B cell (primary cell): ENCODE data around the gene WDR73. TPM values are rescaled to one million over a fixed set of nuclear protein-coding genes. Genes with fewer than 3 reads are reported as not detected.

Source experiments
- ATAC-seq: fragments of 200-7000 bp; cut with Tn5 transposase; one replicate; pipeline ENCODE4 v1.10.0; 2021; ENCODE audit warnings: low read depth, mild to moderate bottlenecking, moderate number of reproducible peaks, moderate library complexity
- CTCF ChIA-PET: fragments of 350-600 bp; sonication (Branson Sonifier 250); formaldehyde crosslinking; loops from one replicate; lab custom pipeline; 2021; ENCODE audit warnings: antibody characterized with exemption, inconsistent platforms; lab: Charles Lee
- POLR2A ChIA-PET: fragments of 350-600 bp; sonication (Branson Sonifier 250); formaldehyde crosslinking; loops from one replicate; lab custom pipeline; 2021; ENCODE audit warnings: antibody characterized with exemption; lab: Charles Lee
- DNase-seq: peaks from one replicate; pipeline ENCODE4 v3.0.0; 2013
- H2AFZ ChIP-seq: 2 replicates; pipeline ENCODE4 v1.6.1; 2012; ENCODE audit warnings: mild to moderate bottlenecking, low read depth, low read length; ENCODE audit not compliant: insufficient read depth, poor library complexity, severe bottlenecking
- H3K27ac ChIP-seq, 2 donors: 1 replicate in 1 of 2; 2 replicates in 1 of 2; pipeline ENCODE4 v1.5.1; 2012 to 2013; ENCODE audit warnings: low read length in 2 of 2, mild to moderate bottlenecking in 2 of 2, moderate library complexity in 1 of 2
- H3K27me3 ChIP-seq, 4 experiments: fragments of 200-600 bp in 1 of 4; sonication (generic) in 1 of 4; replicated peaks in 1 of 4; 1 replicate in 2 of 4; 2 replicates in 2 of 4; pipeline versions ENCODE4 v1.6.1 to v1.7.0; 2013 to 2016; ENCODE audit warnings: low read length in 3 of 4, mild to moderate bottlenecking in 2 of 4, mixed read lengths in 1 of 4, moderate library complexity in 1 of 4; ENCODE audit not compliant: insufficient read depth in 4 of 4, control insufficient read depth in 3 of 4; ENCODE audit errors: control extremely low read depth in 1 of 4
- H3K36me3 ChIP-seq, 2 experiments: replicated peaks in 1 of 2; 1 replicate in 1 of 2; 2 replicates in 1 of 2; pipeline versions ENCODE4 v1.6.1 to v1.7.1; 2013; ENCODE audit warnings: low read length in 1 of 2; ENCODE audit not compliant: insufficient read depth in 2 of 2, control insufficient read depth in 1 of 2; ENCODE audit errors: control extremely low read depth in 1 of 2, extremely low read depth in 1 of 2
- H3K4me1 ChIP-seq, 2 donors: fragments of 200-600 bp in 1 of 2; sonication (generic) in 1 of 2; 1 replicate in 1 of 2; 2 replicates in 1 of 2; pipeline versions ENCODE4 v1.5.1 to v1.6.1; 2013 to 2017; ENCODE audit warnings: low read length in 2 of 2; ENCODE audit not compliant: control insufficient read depth in 2 of 2, insufficient read depth in 2 of 2
- H3K4me2 ChIP-seq: replicated peaks from 2 replicates; pipeline ENCODE3; 2012; ENCODE audit warnings: mild to moderate bottlenecking, low read depth, low read length; ENCODE audit not compliant: poor library complexity, severe bottlenecking
- H3K4me3 ChIP-seq, 5 experiments: fragments of 200-600 bp in 1 of 5; sonication (generic) in 1 of 5; 1 replicate in 3 of 5; 2 replicates in 2 of 5; pipeline versions ENCODE4 v1.5.1 to v1.7.0; 2011 to 2016; ENCODE audit warnings: low read length in 4 of 5, mild to moderate bottlenecking in 4 of 5, low read depth in 2 of 5, control low read depth in 1 of 5, moderate library complexity in 1 of 5; ENCODE audit not compliant: insufficient read depth in 1 of 5; ENCODE audit errors: control extremely low read depth in 1 of 5, extremely low read depth in 1 of 5
- H3K79me2 ChIP-seq: fragments of 200-600 bp; sonication (generic); one replicate; pipeline ENCODE4 v1.6.0; 2016; ENCODE audit warnings: low read length; ENCODE audit not compliant: control insufficient read depth, insufficient read depth
- H3K9ac ChIP-seq: fragments of 200-600 bp; sonication (generic); 2 replicates; pipeline ENCODE4 v1.6.1; 2017; ENCODE audit warnings: mild to moderate bottlenecking, low read length, moderate library complexity
- H3K9me3 ChIP-seq, 3 donors: one replicate each; pipeline versions ENCODE4 v1.6.1 to v1.7.1; 2013; ENCODE audit warnings: low read length in 2 of 3; ENCODE audit not compliant: control insufficient read depth in 2 of 3, insufficient read depth in 1 of 3; ENCODE audit errors: control extremely low read depth in 1 of 3
- H4K20me1 ChIP-seq: 2 replicates; pipeline ENCODE4 v1.6.0; 2012; ENCODE audit warnings: mild to moderate bottlenecking, low read length; ENCODE audit not compliant: insufficient read depth, control insufficient read depth, poor library complexity, severe bottlenecking
- H3K27ac Mint-ChIP-seq: one replicate; pipeline ENCODE4 v1.8.0; 2021; ENCODE audit warnings: mixed read lengths
- H3K27me3 Mint-ChIP-seq: one replicate; pipeline ENCODE4 v1.8.0; 2021; ENCODE audit warnings: mixed read lengths
- H3K4me1 Mint-ChIP-seq: one replicate; pipeline ENCODE4 v1.8.0; 2021; ENCODE audit warnings: mixed read lengths
- H3K4me3 Mint-ChIP-seq: one replicate; pipeline ENCODE4 v1.8.0; 2021; ENCODE audit warnings: mixed read lengths
- H3K9me3 Mint-ChIP-seq: one replicate; pipeline ENCODE4 v1.8.0; 2022; ENCODE audit warnings: mixed read lengths; ENCODE audit not compliant: insufficient read depth
- EZH2 ChIP-seq: IDR thresholded peaks from 2 replicates; pipeline ENCODE4 v1.6.1; 2012; ENCODE audit warnings: borderline replicate concordance, low read depth, mild to moderate bottlenecking, moderate library complexity, low read length; ENCODE audit not compliant: insufficient read depth, poor library complexity, severe bottlenecking
- WGBS: methylation state at CpG from one replicate; pipeline ENCODE4 v1.1.5; 2013; ENCODE audit warnings: missing lambda C conversion rate; ENCODE audit not compliant: insufficient coverage; 5-methylcytosine and 5-hydroxymethylcytosine counted together
- intact Hi-C: fragments of 100-400 bp; cut with micrococcal nuclease; formaldehyde crosslinking; loops from one replicate; pipeline ENCODE4 v1.10.0; 2022
- polyA plus RNA-seq: library from polyadenylated mRNA; depleted of rRNA; stranded (reverse); fragments of >200 nt; gene quantifications from 2 replicates; pipeline ENCODE4 v1.2.3, GENCODE V29; 2012
- total RNA-seq, 2 donors: library from RNA; stranded (reverse); fragments of 120-200 nt in 1 of 2; gene quantifications; 1 replicate in 1 of 2; 2 replicates in 1 of 2; pipeline versions ENCODE4 v1.2.3 to v1.2.4, GENCODE V29; 2013 to 2022
- TF ChIP-seq, protein P1 (sequence below): fragments of 200-600 bp; IDR thresholded peaks from one replicate; pipeline ENCODE4 v1.8.0; 2022; ENCODE audit warnings: antibody characterized with exemption, mild to moderate bottlenecking

The WDR73 gene
- total and polyA plus RNA-seq, 2 donors (not counting 1 experiment from before 2014, with no cell fraction given) = 21.0 to 43.4 TPM

DNA sequence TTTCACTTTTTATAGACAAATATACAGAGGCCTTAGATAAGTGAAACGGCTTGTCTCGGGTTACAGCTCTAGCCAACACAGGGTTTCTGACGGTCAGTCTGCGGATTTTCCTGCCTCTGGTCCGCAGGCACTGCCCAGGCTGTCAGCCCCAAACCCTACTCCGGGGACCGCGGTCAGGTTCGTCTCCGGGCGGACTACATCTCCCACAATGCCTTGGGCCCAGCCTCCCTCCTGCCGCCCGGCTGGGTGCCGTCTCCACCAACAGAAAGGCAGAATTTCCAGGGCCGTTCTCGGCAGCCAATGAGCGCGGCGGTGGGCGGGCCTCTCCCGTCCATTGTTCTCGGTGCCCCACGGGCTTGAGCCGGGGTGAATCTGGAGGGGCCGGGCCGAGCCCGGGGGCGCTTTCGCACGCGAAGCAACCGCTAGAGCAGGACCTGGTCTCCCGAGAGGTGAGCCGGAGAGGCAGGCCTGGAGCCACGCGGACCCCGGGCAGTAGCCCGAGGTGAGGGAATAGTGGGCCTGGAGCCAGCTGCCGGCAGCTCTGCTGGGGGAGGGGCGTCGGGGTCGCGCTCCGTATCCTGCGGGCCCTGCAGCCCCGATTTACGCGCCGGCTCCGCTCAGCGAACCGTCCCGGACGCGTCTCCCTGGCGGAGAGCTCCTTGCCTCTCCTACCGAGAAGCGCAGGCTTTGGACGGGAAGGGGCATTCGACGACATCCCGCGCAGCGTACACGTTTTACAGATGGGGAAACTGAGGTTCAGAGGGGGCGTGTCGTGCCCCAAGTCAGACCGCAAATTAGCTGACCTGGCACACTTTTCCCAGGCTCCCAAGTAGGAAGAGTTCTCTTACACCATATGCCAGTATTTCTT, 53.2 kb downstream of the WDR73 start, which contains the start of gene ZSCAN2:
Gene ZSCAN2, plus strand, starts transcription at position 323 of the 868 bp plus-strand sequence. CDS start 2,919 bp downstream, outside the sequence.
- peak within 1 kb of the TSS; percentile 93 for H2AFZ ChIP-seq
- peaks cover 3 to 6% of the 10 kb centered on the region in 2 experiments for H3K36me3 ChIP-seq
- Mint-ChIP-seq H3K27ac (peak within 1 kb of the TSS; percentile 96), H3K27me3 (no peaks in the 10 kb centered on the region), H3K4me1 (peaks cover 63% of the 10 kb centered on the region), H3K9me3 (no peaks in the 10 kb centered on the region), H3K4me3 (peak within 1 kb of the TSS; percentile 99)
- ATAC-seq (peak; percentile 94), DNase-seq (peak; percentile 93)
- H3K27ac ChIP-seq = peak within 1 kb of the TSS; percentile 32 to 47
- peak within 1 kb of the TSS; percentile 86 for H3K9ac ChIP-seq
- peak within 1 kb of the TSS; percentile 78 to 95 (median 86) for H3K4me3 ChIP-seq
- peaks cover 29 to 52% of the 10 kb centered on the region in 2 donors for H3K4me1 ChIP-seq
- ChIA-PET POLR2A (interaction anchor here (1.8 kb wide), 1 partner anchor 9 kb away, joined by 3 read pairs; no protein-coding TSS in a partner anchor), CTCF (interaction anchor here (0.6 to 1.6 kb wide), 8 partner anchors 10 to 443 kb away, joined by 3 to 8 read pairs (median 4); partner anchors contain the start of gene WDR73)
- WGBS = under 1% methylated on average over 65 of the region's 68 CpGs
- no peaks in the 10 kb centered on the region for H3K27me3 ChIP-seq
- peak within 1 kb of the TSS; percentile 91 for H3K4me2 ChIP-seq
- intact Hi-C loops = loop anchor here (1.0 kb wide), 3 partner anchors 53 to 379 kb away; partner anchors contain the start of genes SEC11A and WDR73
- H4K20me1 ChIP-seq = no peaks in the 10 kb centered on the region
- TF ChIP-seq EZH2 = no peak
- TF ChIP-seq, protein P1, sequence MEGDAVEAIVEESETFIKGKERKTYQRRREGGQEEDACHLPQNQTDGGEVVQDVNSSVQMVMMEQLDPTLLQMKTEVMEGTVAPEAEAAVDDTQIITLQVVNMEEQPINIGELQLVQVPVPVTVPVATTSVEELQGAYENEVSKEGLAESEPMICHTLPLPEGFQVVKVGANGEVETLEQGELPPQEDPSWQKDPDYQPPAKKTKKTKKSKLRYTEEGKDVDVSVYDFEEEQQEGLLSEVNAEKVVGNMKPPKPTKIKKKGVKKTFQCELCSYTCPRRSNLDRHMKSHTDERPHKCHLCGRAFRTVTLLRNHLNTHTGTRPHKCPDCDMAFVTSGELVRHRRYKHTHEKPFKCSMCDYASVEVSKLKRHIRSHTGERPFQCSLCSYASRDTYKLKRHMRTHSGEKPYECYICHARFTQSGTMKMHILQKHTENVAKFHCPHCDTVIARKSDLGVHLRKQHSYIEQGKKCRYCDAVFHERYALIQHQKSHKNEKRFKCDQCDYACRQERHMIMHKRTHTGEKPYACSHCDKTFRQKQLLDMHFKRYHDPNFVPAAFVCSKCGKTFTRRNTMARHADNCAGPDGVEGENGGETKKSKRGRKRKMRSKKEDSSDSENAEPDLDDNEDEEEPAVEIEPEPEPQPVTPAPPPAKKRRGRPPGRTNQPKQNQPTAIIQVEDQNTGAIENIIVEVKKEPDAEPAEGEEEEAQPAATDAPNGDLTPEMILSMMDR = no peak
- peaks cover 46% of the 10 kb centered on the region for H3K79me2 ChIP-seq
- no peaks in the 10 kb centered on the region for H3K9me3 ChIP-seq
